Stimulated activated CD4-positive, alpha-beta T cell treated with anti-CD3 and anti-CD28 coated beads, Interleukin-1b, Interleukin-23, amount 100 ng/mL, for 4 hours (primary cell): ENCODE results near the gene NTN5.
"Not testable (repeated sequence)": the region's sequence is repeated elsewhere in the genome, so short reads cannot be mapped to it uniquely, and the experiment has no call there.

Experiments
- DNase-seq, 2 donors: peaks; one replicate each; pipeline ENCODE4 v3.0.0-alpha.2; 2020; ENCODE audit warnings: low read depth in 2 of 2

Gene NTN5

DNA sequence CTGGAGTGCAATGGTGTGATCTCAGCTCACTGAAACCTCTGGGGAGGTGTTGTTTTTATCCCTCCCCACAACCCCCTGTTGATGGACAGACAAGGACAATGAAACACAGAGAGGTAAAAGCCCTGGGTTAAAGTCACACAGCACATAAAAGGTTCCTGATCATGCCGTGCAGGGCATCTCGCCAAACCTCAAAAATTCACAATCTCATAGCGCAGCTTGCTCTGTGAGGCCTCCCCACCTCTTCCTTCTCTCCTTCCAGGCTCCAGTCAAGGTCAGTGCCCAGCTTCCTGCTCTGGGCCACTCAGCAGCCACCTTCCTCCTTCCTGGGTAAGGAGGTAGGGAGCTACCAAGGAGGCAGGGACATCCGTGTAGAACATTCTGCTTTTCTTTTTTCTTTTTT is 25.2 kb upstream of the NTN5 start:
- DNase-seq, result no peak

DNA sequence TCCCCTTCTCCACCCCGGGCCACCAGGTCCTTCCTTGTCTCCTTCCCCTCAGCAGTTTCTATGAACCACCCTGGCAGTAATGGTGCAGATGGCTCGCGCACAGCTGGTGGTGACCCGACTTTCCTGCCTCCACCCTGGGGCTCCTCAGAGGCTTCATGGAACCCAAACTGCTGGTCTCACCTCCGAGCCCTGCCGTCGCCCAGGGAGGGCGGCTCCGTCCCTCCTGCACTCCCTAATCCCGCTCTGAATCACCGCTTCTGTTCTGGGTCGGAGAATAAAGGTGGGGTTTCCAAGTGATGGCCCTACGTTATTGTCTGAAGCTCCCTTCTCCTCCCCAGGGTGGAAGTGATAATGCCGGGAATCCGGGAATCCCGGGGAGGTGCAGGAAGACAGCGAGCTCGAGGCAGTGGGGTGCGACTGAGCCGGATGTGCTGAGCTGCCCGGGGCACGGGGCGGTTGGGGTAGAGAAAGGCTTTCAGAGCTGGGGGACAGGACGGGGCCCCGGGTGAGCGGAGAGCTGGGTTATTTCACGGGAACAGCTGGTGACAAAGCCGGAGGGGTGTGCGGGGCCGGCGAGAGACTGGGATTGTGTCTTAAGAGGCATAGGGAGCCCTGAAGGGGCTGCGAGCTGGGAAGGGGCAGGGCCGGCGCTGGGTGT is 23.7 kb upstream of the NTN5 start:
- no peak for DNase-seq

DNA sequence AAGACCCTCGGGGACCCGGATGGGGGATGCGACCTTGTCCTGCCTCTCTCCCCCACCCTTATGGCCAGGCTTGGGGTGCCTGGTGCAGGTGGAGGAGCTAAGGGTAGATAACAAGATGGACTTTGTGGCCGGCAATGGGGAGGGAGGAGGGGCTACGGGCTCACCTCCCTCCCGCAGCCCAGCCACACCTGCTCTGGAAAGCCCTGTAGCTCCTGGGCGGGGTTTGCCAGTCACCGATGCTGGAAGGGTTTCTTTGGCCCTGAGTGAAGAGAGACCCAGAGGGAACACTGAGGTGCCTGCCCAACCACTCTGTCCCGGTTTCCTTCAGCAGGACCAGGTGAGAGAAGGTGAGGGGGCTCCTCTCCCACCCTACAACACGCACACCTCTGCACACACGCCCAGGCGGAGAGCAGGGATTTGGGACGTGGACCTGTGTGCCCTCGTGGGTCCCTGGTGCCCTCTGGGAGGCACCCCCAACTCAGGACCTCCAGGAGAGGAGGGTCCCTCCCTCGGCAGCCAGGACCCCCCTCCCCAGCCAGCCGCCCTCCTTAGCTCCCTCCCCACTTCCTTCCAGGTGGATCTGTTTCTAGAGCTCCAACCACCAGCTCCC is 23.0 kb upstream of the NTN5 start, which contains the start of gene FUT2:
TSS of gene FUT2 (plus strand) at position 229 of the 610 bp plus-strand sequence. CDS start 6,986 bp downstream, outside the sequence.
- no peak for DNase-seq

DNA sequence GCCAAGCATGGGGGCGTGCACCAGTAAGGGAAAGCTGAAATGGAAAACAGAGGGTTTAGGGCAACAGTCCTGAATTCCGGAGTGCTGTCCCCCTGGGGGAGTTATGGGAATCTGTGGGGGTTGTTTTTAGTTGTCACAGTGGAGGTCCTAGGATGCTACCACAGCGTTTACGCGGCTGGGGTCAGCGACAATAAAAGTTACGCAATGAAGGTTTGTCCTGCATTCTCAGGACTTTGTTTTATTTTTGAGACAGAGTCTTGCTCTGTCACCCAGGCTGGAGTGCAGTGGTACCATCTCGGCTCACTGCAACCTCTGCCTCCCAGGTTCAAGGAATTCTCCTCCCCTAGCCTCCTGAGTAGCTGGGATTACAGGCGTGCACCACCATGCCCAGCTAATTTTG is 20.8 kb upstream of the NTN5 start:
- DNase-seq, result not testable (repeated sequence)

DNA sequence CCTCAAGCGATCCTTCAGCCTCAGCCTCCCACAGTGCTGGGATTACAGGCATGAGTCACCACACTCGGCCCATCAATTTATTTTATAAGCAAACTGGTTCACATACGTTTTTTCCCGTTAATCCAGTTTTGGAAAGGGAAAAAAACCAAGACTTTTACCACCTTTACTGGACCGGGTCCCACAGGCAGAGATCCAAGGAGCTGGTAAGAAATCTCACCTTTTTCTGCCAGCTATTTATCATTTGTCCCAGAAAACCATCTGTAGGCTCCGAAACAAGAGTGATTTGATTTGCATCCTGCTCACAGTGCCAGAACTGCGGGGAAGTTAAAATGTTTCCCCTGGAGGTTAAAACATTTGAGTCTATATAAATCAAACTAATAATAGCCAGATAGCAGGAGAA is 16.6 kb upstream of the NTN5 start:
- no peak for DNase-seq

DNA sequence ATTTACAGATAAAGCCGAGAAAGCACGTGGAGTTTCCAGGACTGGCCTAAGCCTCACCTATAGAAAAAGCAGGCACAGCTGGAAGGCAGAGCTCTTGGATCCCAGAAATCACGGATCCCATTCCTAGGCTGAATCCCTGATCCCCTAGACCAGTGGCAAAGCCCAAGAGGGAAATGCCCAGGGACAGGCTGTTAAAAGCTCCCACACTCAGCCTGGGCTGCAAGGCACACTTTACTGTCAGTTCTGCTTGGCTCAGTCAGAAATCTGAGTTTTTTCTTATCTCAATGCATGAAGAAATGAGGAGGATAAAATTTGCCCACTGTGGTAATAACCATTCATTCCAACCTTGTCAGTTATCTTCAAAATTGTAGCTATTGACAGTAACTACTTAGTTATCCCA is 15.0 kb upstream of the NTN5 start:
- no peak for DNase-seq

DNA sequence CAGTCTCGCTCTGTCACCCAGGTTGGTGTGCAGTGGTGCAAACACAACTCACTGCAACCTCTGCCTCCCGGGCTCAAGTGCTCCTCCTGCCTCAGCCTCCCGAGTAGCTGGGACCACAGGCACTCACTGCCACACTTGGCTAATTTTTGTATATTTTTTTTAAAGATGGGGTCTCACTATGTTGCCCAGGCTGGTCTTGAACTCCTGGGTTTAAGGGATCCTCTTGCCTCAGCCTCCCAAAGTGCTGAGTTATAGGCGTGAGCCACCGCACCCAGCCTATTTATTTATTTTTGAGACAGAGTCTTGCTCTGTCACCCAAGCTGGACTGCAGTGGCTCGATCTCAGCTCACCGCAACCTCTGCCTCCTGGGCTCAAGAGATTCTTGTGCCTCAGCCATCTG is 13.8 kb upstream of the NTN5 start:
- not testable (repeated sequence) for DNase-seq

DNA sequence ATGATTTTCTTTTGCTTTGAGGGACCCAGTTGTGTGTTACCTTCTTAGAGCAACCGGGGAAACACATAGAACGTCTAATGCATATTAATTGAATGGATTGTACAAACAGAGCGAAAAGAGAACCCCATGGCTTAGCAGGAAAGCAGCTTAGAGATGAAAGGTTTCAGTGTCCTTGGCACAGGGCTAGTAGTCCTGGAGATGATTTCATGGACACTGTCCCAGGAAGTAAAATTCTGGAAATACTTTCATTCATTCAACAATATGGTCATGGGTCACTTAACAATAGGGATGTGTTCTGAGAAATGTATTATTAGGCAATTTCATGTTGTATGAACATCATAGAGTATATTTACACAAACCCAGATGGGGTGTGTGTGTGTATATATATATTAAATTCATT is 13.3 kb upstream of the NTN5 start:
- no peak for DNase-seq

DNA sequence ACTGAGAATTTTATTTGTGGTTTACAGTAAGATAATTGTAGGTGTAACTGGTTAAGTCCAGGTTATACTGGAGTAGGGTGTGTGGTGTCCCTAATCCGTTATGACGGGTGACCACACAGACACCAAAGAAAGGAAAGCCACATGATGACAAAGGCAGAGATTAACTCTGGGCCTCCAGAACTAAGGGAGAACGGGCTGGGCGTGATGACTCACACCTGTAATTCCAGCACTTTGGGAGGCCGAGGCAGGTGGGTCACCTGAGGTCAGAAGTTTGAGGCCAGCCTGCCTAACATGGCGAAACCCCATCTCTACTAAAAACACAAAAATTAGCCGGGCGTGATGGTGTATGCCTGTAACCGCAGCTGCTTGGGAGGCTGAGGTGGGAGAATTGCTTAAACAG is 12.8 kb upstream of the NTN5 start:
- no peak for DNase-seq

DNA sequence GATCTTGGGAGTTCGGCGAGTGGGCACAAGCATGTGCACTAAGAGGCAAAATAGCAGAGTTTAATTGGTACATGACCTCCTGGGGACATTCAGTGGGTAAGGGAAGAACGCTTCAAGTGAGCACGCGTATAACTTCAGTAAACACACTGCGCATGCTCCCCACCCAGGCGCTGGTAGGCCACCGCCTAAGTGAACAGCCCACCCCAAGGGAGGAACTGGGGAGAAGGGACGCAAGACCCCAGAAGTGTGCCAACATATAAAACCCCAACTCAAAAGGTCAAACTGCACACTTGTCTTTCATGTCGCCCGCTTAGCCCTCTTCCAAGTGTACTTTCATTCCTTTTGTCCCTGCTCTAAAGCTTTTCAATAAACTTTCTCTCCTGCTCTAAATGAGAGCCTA is 10.5 kb upstream of the NTN5 start:
- DNase-seq, result peak in 1 of 2 donors; percentile 29

DNA sequence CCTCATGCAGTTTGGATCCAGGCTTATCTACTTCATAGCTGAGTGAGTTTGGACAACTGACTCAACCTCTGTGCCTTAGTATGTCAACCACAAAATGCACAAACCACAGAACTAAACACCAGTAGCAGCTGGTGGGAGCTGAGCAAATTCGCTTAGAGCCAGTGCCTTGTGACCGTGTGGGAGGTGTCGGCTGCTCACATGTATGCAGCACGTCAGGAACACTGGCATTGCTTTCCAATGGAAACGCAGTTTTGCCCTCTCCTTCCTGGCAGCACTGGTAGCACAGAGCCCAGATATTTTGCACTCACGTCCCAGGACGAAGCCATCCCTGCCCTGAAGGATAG is 8.3 kb upstream of the NTN5 start:
- no peak for DNase-seq

DNA sequence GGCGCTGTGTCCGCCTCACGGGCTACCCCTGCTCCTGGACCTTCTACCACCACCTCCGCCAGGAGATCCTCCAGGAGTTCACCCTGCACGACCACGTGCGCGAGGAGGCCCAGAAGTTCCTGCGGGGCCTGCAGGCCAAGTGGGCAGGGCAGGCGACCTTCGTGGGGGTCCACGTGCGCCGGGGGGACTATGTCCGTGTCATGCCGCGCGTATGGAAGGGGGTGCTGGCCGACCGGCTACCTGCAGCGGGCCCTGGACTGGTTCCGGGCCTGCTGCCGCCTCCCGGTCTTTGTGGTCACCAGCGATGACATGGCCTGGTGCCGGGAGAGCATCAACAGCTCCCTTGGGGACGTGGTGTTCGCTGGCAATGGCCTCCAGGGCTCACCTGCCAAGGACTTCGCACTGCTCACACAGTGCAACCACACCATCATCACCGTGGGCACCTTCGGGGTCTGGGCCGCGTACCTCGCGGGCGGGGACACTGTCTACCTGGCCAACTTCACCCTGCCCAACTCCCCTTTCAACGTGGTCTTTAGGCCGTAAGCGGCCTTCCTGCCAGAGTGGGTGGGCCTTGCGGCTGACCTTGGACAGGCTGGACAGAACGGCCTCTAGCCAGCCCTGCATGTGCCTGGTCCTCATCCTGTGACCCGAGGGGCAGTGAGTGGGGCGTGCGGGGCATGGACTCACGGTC is 7.8 kb upstream of the NTN5 start:
- no peak for DNase-seq

DNA sequence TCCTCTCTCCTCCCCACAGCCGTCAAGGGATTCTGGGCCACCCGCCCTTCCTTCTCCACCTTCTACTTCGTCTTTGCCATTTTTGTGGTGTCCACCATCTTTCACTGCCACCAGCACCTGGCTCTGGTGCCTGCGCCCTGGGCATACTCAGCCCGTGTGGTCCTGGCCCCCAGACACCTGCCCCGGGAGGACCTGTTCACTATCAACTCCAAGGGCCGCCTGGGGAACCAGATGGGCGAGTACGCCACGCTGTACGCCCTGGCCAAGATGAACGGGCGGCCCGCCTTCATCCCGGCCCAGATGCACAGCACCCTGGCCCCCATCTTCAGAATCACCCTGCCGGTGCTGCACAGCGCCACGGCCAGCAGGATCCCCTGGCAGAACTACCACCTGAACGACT is 7.2 kb upstream of the NTN5 start:
- DNase-seq, result not testable (repeated sequence)

DNA sequence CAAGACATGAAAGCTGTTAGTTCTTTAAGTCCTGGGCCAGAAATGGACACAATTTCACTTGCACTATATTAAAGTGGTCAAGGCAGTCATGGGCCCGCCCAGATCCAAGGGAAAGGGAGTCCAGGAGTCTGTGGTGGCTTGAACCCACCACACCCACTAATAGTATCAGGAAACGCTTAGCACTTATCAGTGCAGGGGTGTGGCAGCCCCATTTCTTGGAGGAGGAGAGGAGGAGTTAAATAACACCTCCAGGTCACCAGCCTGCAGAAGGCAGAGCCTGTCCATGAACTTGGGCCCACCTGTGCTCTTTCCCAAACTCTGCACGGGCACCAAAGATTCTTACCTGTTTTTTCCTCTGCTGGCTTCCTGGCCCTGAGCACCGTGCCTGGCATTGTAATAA is 5.4 kb upstream of the NTN5 start:
- DNase-seq, result no peak

DNA sequence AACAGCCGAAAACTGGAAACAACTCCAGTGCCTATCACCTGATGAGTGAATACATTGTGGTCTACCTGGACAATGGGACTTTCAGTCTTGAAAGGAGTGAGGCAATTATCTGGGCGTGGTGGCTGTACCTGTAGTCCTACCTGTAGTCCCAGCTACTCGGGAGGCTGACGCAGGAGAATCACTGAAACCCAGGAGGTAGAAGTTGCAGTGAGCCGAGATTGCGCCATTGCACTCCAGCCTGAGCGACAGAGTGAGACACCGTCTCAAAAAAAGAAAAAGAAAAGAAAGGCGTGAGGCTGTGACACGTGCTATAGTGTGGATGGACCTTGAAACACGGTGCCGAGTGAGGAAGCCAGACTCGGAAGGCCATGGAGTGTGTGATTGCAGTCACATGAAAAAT is 4.1 kb upstream of the NTN5 start:
- DNase-seq, result no peak

DNA sequence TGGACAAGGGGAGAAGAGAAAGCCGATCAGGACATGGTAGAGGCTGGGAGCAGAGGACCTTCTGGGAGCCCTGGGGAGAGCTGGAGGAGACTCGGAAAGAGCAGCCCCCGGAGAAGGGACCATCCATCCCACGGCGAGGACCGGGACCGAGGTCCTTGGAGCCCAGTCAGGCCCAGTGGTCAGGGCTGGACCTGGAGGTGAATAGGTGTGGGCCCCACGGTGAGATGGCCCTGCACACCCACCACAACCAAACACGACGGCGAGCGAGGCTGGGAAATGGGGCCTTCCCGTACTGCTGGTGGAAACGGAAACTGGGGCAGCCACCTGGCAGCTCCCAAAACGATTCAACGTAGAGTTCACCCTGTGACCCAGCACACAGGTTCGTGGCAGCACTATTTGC is 3.7 kb upstream of the NTN5 start:
- DNase-seq, result no peak

DNA sequence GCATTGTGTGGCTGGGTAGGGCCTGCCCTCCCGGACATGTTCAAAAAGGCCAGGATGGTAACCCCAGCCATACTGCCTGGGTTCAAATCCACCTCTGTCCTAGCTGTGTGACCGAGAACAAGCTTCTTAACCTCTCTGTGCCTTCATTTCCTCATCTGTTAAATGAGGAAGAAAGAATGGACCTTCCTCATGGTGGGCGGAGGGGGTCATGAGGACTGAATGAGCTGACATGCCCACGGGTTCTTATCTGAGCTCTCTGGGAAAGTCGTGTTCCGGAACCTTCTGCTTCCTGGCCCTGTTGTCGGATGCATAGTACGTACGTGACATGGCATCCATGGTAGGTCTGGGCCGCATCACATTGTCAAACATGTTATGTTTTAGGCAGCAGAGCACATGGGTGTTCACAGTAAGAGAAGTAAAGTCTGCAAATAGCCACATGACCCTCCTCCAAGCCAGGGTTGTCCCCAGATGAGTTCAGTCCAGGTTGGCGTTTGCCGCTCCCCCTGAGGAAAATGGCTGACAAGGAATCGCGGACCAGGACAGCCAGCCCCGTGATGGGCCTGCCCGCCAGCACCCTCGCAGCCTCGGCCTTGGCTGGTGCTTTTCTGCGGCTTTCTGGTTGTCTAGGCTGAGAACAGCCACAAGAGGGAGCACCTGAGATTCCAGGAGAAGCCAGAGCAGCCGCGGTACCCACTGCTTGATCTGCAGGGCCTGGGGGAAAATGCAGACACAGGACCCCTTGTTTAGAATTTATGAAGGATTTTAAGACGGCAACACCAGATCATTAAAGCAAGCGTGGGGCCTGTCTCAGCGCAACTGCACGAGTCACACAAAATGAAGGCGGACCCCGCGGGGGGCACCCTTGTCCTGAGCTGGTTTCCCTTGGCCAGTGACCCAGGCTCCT is 2.4 kb upstream of the NTN5 start:
- DNase-seq, result peak; percentile 53 to 71

DNA sequence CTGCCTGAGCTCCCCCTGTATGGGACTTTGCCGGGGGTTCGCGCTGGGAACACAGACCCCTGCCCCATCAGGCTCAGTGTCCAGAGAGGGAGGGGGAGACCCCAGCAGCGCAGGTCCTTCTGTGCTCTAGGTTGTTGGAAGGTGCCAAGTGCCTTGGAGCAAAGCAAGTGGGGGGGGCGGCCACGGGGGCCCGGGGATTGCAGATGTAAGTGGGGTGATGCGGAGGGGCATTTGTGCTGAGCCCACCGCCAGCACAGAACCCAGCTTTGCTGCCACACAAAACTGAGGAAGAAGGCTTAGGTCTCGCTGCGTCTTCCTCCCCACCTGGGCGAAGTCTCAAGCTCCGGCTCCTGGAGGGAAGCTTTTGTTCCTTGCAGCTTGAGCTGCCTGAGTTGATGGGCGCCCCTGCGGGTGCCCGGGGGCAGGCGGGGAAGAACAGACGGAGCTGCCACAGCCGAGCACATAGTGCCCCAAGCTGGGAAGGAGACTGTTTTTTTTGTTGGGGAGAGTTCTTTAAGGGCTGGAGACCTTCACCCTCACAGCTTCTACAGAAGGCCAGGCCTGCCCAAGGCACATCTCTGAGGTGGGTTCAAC is 1.5 kb upstream of the NTN5 start:
- DNase-seq, result no peak

DNA sequence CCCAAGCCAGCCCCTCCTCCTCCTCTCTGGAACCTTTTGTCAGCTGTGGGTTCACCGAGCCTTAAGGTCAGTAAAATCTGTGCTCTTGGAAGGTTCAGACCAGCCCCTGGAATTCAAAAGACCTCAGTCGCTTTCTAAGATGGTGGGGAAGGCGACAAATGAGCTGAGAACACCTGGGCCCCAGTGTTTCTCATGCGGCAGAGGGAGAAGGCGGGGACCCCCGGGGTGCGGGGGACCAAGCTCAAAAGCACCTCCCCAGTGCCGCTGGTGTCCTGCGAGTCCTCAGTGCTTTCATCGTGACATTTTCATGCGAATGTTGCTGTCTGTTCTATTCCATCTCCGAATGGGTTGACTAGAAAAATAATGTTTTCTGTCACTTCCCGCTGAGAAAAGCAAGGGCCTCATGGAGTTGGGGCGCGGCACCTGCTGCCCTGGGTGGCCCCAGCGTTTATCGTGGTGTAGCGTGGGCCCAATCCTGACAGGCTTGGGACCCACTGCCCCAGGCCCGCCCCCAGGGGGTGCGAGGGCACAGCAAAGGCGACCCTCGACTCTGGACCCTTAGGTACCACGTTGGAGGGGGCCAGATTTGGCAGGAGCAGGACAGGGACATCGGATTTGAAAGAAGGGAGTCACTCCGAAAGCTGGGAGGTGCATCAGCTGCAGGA is 751 bp upstream of the NTN5 start:
- no peak for DNase-seq

DNA sequence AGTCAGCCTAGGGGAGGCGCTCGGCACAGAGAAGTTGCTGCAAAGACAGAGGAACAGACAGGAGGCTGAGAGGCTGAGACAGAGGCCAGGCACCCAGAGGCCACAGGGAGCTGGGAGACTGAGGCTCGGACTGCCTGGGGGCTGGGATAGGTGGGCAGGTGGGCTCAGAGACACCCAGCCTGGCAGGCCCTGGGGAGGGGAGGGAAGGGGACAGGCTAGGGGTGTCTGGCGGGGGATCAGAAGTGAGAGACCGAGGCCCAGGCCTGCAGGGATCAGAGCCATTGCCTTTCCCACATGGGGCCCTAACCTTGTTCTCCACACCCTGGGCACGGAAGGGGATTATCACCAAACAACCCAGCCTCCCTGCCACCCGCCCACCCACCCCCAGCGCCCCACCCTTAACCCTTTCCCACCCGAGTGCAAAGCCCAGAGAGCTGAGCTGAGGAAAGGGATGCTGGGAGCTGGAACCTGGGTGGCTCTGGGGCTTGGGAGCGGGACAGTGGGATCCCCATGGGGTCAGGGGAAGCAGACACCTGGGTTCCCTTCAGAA is 1.3 kb downstream of the NTN5 start:
- no peak for DNase-seq
